IMR-90 (cell line): ENCODE measurements around the gene HSPG2. TPM values are rescaled to one million over a fixed set of nuclear protein-coding genes. Genes with fewer than 3 reads are reported as not detected.

Experiments used
- ATAC-seq: fragments of 200-7000 bp; cut with Tn5 transposase; 2 replicates; pipeline ENCODE4 v1.9.1; 2020; ENCODE audit warnings: low read depth, mild to moderate bottlenecking, moderate library complexity
- BruUV-seq: library from RNA; stranded (reverse); fragments of 400-500 nt; replicated peaks from 2 replicates; lab custom pipeline; 2021; lab: Mats Ljungman, UMichigan
- CTCF ChIA-PET: fragments of 300-600 bp; formaldehyde crosslinking; extraction: SDS; loops from one replicate; lab custom pipeline; 2021; ENCODE audit warnings: antibody characterized with exemption; lab: Yijun Ruan, JAX
- POLR2A ChIA-PET: fragments of 300-600 bp; sonication (Branson Sonifier 250); formaldehyde crosslinking; loops from one replicate; lab custom pipeline; 2022; ENCODE audit warnings: antibody characterized with exemption; ENCODE audit not compliant: unreplicated experiment; lab: Charles Lee
- DNase-seq: peaks from one replicate; pipeline ENCODE4 v3.0.0; 2013
- H2AFZ ChIP-seq: replicated peaks from 2 replicates; pipeline ENCODE3; 2013; ENCODE audit warnings: low read length, mild to moderate bottlenecking; ENCODE audit not compliant: poor library complexity
- H2AK5ac ChIP-seq: 2 replicates; pipeline ENCODE4 v1.6.1; 2013; ENCODE audit warnings: low read depth, low read length, inconsistent platforms
- H2AK9ac ChIP-seq: replicated peaks from 2 replicates; pipeline ENCODE3; 2013; ENCODE audit warnings: mild to moderate bottlenecking, low read depth, low read length, moderate library complexity; ENCODE audit not compliant: poor library complexity
- H2BK120ac ChIP-seq: 2 replicates; pipeline ENCODE4 v1.6.1; 2013; ENCODE audit warnings: low read depth, low read length, inconsistent platforms
- H2BK15ac ChIP-seq: 3 replicates; pipeline ENCODE4 v1.6.1; 2013; ENCODE audit warnings: low read depth, low read length, inconsistent platforms
- H2BK20ac ChIP-seq: 2 replicates; pipeline ENCODE4 v1.6.1; 2013; ENCODE audit warnings: low read depth, mild to moderate bottlenecking, inconsistent platforms, low read length, moderate library complexity
- H2BK5ac ChIP-seq: 2 replicates; pipeline ENCODE4 v1.6.1; 2013; ENCODE audit warnings: mild to moderate bottlenecking, low read depth, low read length, inconsistent platforms; ENCODE audit not compliant: poor library complexity, severe bottlenecking
- H3K14ac ChIP-seq: replicated peaks from 2 replicates; pipeline ENCODE4 v1.6.1; 2013; ENCODE audit warnings: low read depth, low read length, inconsistent platforms
- H3K18ac ChIP-seq: 2 replicates; pipeline ENCODE4 v1.6.1; 2013; ENCODE audit warnings: low read depth, low read length, control low read depth
- H3K23ac ChIP-seq: 2 replicates; pipeline ENCODE4 v1.6.1; 2013; ENCODE audit warnings: low read depth, low read length, inconsistent platforms
- H3K27ac ChIP-seq: 2 replicates; pipeline ENCODE4 v1.5.1; 2013; ENCODE audit warnings: mild to moderate bottlenecking, control low read depth, low read length; ENCODE audit not compliant: insufficient read depth
- H3K27me3 ChIP-seq: 2 replicates; pipeline ENCODE4 v1.6.1; 2013; ENCODE audit warnings: low read length; ENCODE audit not compliant: control insufficient read depth, insufficient read depth
- H3K36me3 ChIP-seq: 2 replicates; pipeline ENCODE4 v1.6.1; 2013; ENCODE audit warnings: low read length, mixed read lengths; ENCODE audit not compliant: control insufficient read depth, insufficient read depth
- H3K4ac ChIP-seq: 2 replicates; pipeline ENCODE4 v1.6.1; 2013; ENCODE audit warnings: low read depth, low read length, inconsistent platforms
- H3K4me1 ChIP-seq: 2 replicates; pipeline ENCODE4 v1.6.1; 2013; ENCODE audit warnings: low read length, mixed read lengths; ENCODE audit not compliant: control insufficient read depth, insufficient read depth
- H3K4me2 ChIP-seq: 2 replicates; pipeline ENCODE4 v1.6.1; 2013; ENCODE audit warnings: low read depth, mild to moderate bottlenecking, control low read depth, low read length, moderate library complexity
- H3K4me3 ChIP-seq: 2 replicates; pipeline ENCODE4 v1.5.1; 2013; ENCODE audit warnings: low read depth, mild to moderate bottlenecking, control low read depth, low read length, moderate library complexity; ENCODE audit not compliant: insufficient read depth
- H3K56ac ChIP-seq: 2 replicates; pipeline ENCODE4 v1.6.1; 2013; ENCODE audit warnings: low read length, inconsistent platforms; ENCODE audit not compliant: insufficient read depth; ENCODE audit errors: extremely low read depth
- H3K79me1 ChIP-seq, 2 experiments: 2 replicates each; pipeline ENCODE4 v1.6.1; 2013; ENCODE audit warnings: low read length in 2 of 2, inconsistent platforms in 1 of 2, low read depth in 1 of 2
- H3K9ac ChIP-seq: 2 replicates; pipeline ENCODE4 v1.6.1; 2013; ENCODE audit warnings: low read depth, low read length, control low read depth
- H3K9me1 ChIP-seq: 2 replicates; pipeline ENCODE4 v1.6.1; 2013; ENCODE audit warnings: low read length, inconsistent platforms; ENCODE audit not compliant: insufficient read depth
- H3K9me3 ChIP-seq: 2 replicates; pipeline ENCODE4 v1.6.1; 2013; ENCODE audit warnings: low read length; ENCODE audit not compliant: control insufficient read depth, insufficient read depth
- H4K20me1 ChIP-seq: 2 replicates; pipeline ENCODE4 v1.6.1; 2013; ENCODE audit warnings: low read length, inconsistent platforms; ENCODE audit not compliant: insufficient read depth
- H4K5ac ChIP-seq: 2 replicates; pipeline ENCODE4 v1.6.1; 2013; ENCODE audit warnings: mild to moderate bottlenecking, low read depth, low read length, control low read depth
- H4K8ac ChIP-seq, 2 experiments: 2 replicates each; pipeline ENCODE4 v1.6.1; 2013; ENCODE audit warnings: low read depth in 2 of 2, low read length in 2 of 2, control low read depth in 1 of 2, inconsistent platforms in 1 of 2
- H4K91ac ChIP-seq: 2 replicates; pipeline ENCODE4 v1.6.1; 2013; ENCODE audit warnings: low read depth, low read length, inconsistent platforms; ENCODE audit not compliant: insufficient read depth
- CHD1 ChIP-seq: IDR thresholded peaks from 2 replicates; pipeline ENCODE4 v1.6.1; 2012; ENCODE audit warnings: low read depth, low read length, improper control_type of control experiment
- MAFK ChIP-seq: IDR thresholded peaks from 2 replicates; pipeline ENCODE4 v1.6.1; 2012; ENCODE audit warnings: low read depth, low read length, improper control_type of control experiment
- MAZ ChIP-seq: IDR thresholded peaks from 2 replicates; pipeline ENCODE4 v1.6.1; 2012; ENCODE audit warnings: low read depth, mild to moderate bottlenecking, low read length, improper control_type of control experiment, moderate library complexity, borderline replicate concordance
- RCOR1 ChIP-seq: IDR thresholded peaks from 2 replicates; pipeline ENCODE4 v1.6.1; 2012; ENCODE audit warnings: mild to moderate bottlenecking, low read length, improper control_type of control experiment; ENCODE audit not compliant: insufficient replicate concordance
- SMC3 ChIP-seq: fragments of 150-350 bp; IDR thresholded peaks from 2 replicates; pipeline ENCODE4 v1.6.1; 2016; ENCODE audit warnings: low read depth, mild to moderate bottlenecking, antibody characterized with exemption, low read length, moderate library complexity
- WGBS, 2 experiments: methylation state at CpG; one replicate each; pipeline versions ENCODE4 v1.1.5 to v1.1.7; 2013; ENCODE audit warnings: missing lambda C conversion rate in 2 of 2; ENCODE audit not compliant: insufficient read length in 1 of 2; ENCODE audit errors: extremely low coverage in 2 of 2; 5-methylcytosine and 5-hydroxymethylcytosine counted together
- dilution Hi-C: fragments of 300-500 bp; cut with HindIII; formaldehyde crosslinking; loops from one replicate; pipeline ENCODE4 v1.14.3; 2018; ENCODE audit warnings: low sequenced_read_pairs; ENCODE audit not compliant: unreplicated experiment
- in situ Hi-C: fragments of 300-500 bp; cut with MboI; formaldehyde crosslinking; loops from 3 replicates; pipeline ENCODE4 v1.14.3; 2019; ENCODE audit warnings: low sequenced_read_pairs, inconsistent platforms, mixed read lengths
- intact Hi-C: fragments of 100-400 bp; cut with micrococcal nuclease; formaldehyde crosslinking; loops from 2 replicates; pipeline ENCODE4 v1.10.0; 2022
- polyA plus RNA-seq, 3 experiments: library from polyadenylated mRNA; depleted of rRNA; stranded (reverse); fragments of >200 nt; gene quantifications; 2 replicates each; pipeline ENCODE4 v1.2.3, GENCODE V29; 2012; ENCODE audit warnings: low replicate concordance in 1 of 3
- total RNA-seq: library from RNA; depleted of rRNA; stranded (reverse); fragments of >200 nt; gene quantifications from 2 replicates; pipeline ENCODE4 v1.2.3, GENCODE V29; 2012
- TF ChIP-seq, protein P1 (sequence below): fragments of 150-350 bp; IDR thresholded peaks from 2 replicates; pipeline ENCODE4 v1.6.1; 2016; ENCODE audit warnings: low read depth, mild to moderate bottlenecking, low read length, moderate library complexity, borderline replicate concordance
- TF ChIP-seq, protein P2 (sequence below): conservative IDR thresholded peaks from 2 replicates; pipeline ENCODE4 v1.5.1; 2012; ENCODE audit warnings: mild to moderate bottlenecking, low read depth, low read length, improper control_type of control experiment

The HSPG2 gene
- total and polyA plus RNA-seq, 2 of the 4 experiments (the other 2 are of a cell fraction) = 15.8 to 94.0 TPM

DNA sequence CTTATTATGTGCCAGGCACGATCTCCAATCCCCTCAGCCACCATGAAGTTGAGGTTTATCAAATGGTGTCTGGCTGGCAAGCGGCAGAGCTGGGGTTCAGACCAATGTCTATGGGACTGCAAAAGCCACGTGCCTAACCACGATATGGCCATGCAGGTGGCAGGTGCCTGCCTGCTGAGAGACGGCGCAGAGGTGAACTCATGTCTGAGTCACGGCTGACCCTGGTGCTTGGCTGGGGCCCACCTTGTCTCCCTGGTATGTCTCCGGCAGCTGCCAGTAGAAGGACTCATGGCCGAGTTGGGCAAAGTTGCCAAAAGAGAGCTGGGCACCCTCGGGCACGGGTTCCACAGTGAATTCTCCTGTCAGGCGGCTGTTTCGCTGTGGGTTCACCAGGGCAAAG lies 65.2 kb downstream of the HSPG2 start:
- H3K79me1 ChIP-seq = peaks cover 4 to 27% of the 10 kb centered on the region in 2 experiments
- H3K23ac ChIP-seq = no peak overlapping the region
- no peak overlapping the region for H2AK5ac ChIP-seq
- no peak for DNase-seq
- H3K9ac ChIP-seq = no peak overlapping the region
- H4K8ac ChIP-seq = no peak overlapping the region
- H3K4me2 ChIP-seq = no peak overlapping the region
- peaks cover 64% of the 10 kb centered on the region for H3K36me3 ChIP-seq
- no peak overlapping the region for H2AFZ ChIP-seq
- no peak overlapping the region for H2BK15ac ChIP-seq
- POLR2A ChIA-PET = no interaction called here
- H3K27ac ChIP-seq = no peak overlapping the region
- no peak overlapping the region for H4K91ac ChIP-seq
- intact Hi-C loops (no loop called here), dilution Hi-C loops (no loop called here), in situ Hi-C loops (no loop called here)
- H3K4me3 ChIP-seq = no peak overlapping the region
- peaks cover 20% of the 10 kb centered on the region for H3K9me1 ChIP-seq
- BruUV-seq = no TSS peak
- no peak overlapping the region for H2BK5ac ChIP-seq
- H3K4me1 ChIP-seq = peaks cover 11% of the 10 kb centered on the region
- H4K5ac ChIP-seq = no peak overlapping the region
- peaks cover 15% of the 10 kb centered on the region for H4K20me1 ChIP-seq
- H3K27me3 ChIP-seq = no peaks in the 10 kb centered on the region
- no peaks in the 10 kb centered on the region for H3K9me3 ChIP-seq
- WGBS, 2 experiments = 95% methylated on average over 13 of the region's 13 CpGs; no CpG with 5 or more reads in 1 of the 2 experiments
- TF ChIP-seq SMC3 (no peak), MAFK (no peak), CHD1 (no peak), RCOR1 (no peak), MAZ (no peak)
- TF ChIP-seq, protein P1, sequence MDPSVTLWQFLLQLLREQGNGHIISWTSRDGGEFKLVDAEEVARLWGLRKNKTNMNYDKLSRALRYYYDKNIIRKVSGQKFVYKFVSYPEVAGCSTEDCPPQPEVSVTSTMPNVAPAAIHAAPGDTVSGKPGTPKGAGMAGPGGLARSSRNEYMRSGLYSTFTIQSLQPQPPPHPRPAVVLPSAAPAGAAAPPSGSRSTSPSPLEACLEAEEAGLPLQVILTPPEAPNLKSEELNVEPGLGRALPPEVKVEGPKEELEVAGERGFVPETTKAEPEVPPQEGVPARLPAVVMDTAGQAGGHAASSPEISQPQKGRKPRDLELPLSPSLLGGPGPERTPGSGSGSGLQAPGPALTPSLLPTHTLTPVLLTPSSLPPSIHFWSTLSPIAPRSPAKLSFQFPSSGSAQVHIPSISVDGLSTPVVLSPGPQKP = no peak
- TF ChIP-seq, protein P2, sequence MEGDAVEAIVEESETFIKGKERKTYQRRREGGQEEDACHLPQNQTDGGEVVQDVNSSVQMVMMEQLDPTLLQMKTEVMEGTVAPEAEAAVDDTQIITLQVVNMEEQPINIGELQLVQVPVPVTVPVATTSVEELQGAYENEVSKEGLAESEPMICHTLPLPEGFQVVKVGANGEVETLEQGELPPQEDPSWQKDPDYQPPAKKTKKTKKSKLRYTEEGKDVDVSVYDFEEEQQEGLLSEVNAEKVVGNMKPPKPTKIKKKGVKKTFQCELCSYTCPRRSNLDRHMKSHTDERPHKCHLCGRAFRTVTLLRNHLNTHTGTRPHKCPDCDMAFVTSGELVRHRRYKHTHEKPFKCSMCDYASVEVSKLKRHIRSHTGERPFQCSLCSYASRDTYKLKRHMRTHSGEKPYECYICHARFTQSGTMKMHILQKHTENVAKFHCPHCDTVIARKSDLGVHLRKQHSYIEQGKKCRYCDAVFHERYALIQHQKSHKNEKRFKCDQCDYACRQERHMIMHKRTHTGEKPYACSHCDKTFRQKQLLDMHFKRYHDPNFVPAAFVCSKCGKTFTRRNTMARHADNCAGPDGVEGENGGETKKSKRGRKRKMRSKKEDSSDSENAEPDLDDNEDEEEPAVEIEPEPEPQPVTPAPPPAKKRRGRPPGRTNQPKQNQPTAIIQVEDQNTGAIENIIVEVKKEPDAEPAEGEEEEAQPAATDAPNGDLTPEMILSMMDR = no peak
- no peak overlapping the region for H3K4ac ChIP-seq
- ATAC-seq = no peak
- H2BK20ac ChIP-seq = no peak overlapping the region
- CTCF ChIA-PET = no interaction called here
- H3K14ac ChIP-seq = no peak overlapping the region
- no peak overlapping the region for H3K56ac ChIP-seq
- H2AK9ac ChIP-seq = no peak overlapping the region
- no peak overlapping the region for H2BK120ac ChIP-seq
- no peak overlapping the region for H3K18ac ChIP-seq
